PFSK-1 (cell line): ENCODE measurements around the gene BRD7.

Experiments used
- FOXP2 ChIP-seq: optimal IDR thresholded peaks from 2 replicates; pipeline ENCODE3; 2011; ENCODE audit warnings: borderline replicate concordance, control low read depth, inconsistent platforms; ENCODE audit not compliant: insufficient read depth; ENCODE audit errors: extremely low read length, extremely low read depth
- POLR2AphosphoS5 ChIP-seq: IDR thresholded peaks from 2 replicates; pipeline ENCODE4 v1.6.1; 2012; ENCODE audit warnings: low read depth, mild to moderate bottlenecking, control low read depth, low read length, moderate library complexity
- REST ChIP-seq, 2 experiments: IDR thresholded peaks; 2 replicates each; pipeline versions ENCODE4 v1.6.1 to v1.8.0; 2011 to 2012; ENCODE audit warnings: low read depth in 2 of 2, low read length in 2 of 2, control low read depth in 1 of 2, inconsistent platforms in 1 of 2, mild to moderate bottlenecking in 1 of 2, moderate library complexity in 1 of 2; ENCODE audit not compliant: insufficient read depth in 1 of 2
- SIN3A ChIP-seq: IDR thresholded peaks from 2 replicates; pipeline ENCODE4 v1.6.1; 2012; ENCODE audit warnings: mild to moderate bottlenecking, low read length, moderate library complexity, borderline replicate concordance; ENCODE audit not compliant: insufficient read depth
- TAF1 ChIP-seq: IDR thresholded peaks from 2 replicates; pipeline ENCODE4 v1.6.1; 2012; ENCODE audit warnings: low read length, control low read depth, borderline replicate concordance; ENCODE audit not compliant: insufficient read depth

Gene BRD7

GRCh38 chr16:50365791-50366575, 2.8 kb downstream of the BRD7 start:
- TF ChIP-seq TAF1, result no peak
- TF ChIP-seq POLR2AphosphoS5, result no peak
- no peak for TF ChIP-seq SIN3A
- no peak for TF ChIP-seq FOXP2
- no peak for TF ChIP-seq REST (IDR thresholded peaks at IDR 0.05; ENCODE audit: insufficient read depth in 1 of 2, low read depth in 2 of 2, low read length in 2 of 2)

- TF ChIP-seq TAF1, result no peak
- TF ChIP-seq SIN3A, result no peak
- no peak for TF ChIP-seq FOXP2
- no peak for TF ChIP-seq POLR2AphosphoS5
- no peak for TF ChIP-seq REST (IDR thresholded peaks at IDR 0.05; ENCODE audit: insufficient read depth in 1 of 2, low read depth in 2 of 2, low read length in 2 of 2)
Measured at GRCh38 chr16:50363656-50364055, 5.1 kb downstream of the BRD7 start.

GRCh38 chr16:50360779-50361178, 8.0 kb downstream of the BRD7 start:
- TF ChIP-seq POLR2AphosphoS5, result no peak

GRCh38 chr16:50360033-50360778, 8.6 kb downstream of the BRD7 start:
- TF ChIP-seq FOXP2, result no peak
- TF ChIP-seq SIN3A, result no peak
- no peak for TF ChIP-seq POLR2AphosphoS5
- no peak for TF ChIP-seq TAF1
- no peak for TF ChIP-seq REST (IDR thresholded peaks at IDR 0.05; ENCODE audit: insufficient read depth in 1 of 2, low read depth in 2 of 2, low read length in 2 of 2)

GRCh38 chr16:50359626-50360025, 9.2 kb downstream of the BRD7 start:
- TF ChIP-seq REST (IDR thresholded peaks at IDR 0.05; ENCODE audit: insufficient read depth in 1 of 2, low read depth in 2 of 2, low read length in 2 of 2) (no peak), TAF1 (no peak), POLR2AphosphoS5 (no peak), FOXP2 (no peak), SIN3A (no peak)
